IMR-90 (cell line): ENCODE data around the gene ZNF282. TPM values are rescaled to one million over a fixed set of nuclear protein-coding genes. Genes with fewer than 3 reads are reported as not detected.
"Not testable (repeated sequence)": the region's sequence is repeated elsewhere in the genome, so short reads cannot be mapped to it uniquely, and the experiment has no call there.

Experiments used
- ATAC-seq: fragments of 200-7000 bp; cut with Tn5 transposase; 2 replicates; pipeline ENCODE4 v1.9.1; 2020; ENCODE audit warnings: low read depth, mild to moderate bottlenecking, moderate library complexity
- BruUV-seq: library from RNA; stranded (reverse); fragments of 400-500 nt; replicated peaks from 2 replicates; lab custom pipeline; 2021; lab: Mats Ljungman, UMichigan
- CTCF ChIA-PET: fragments of 300-600 bp; formaldehyde crosslinking; extraction: SDS; loops from one replicate; lab custom pipeline; 2021; ENCODE audit warnings: antibody characterized with exemption; lab: Yijun Ruan, JAX
- POLR2A ChIA-PET: fragments of 300-600 bp; sonication (Branson Sonifier 250); formaldehyde crosslinking; loops from one replicate; lab custom pipeline; 2022; ENCODE audit warnings: antibody characterized with exemption; ENCODE audit not compliant: unreplicated experiment; lab: Charles Lee
- DNase-seq: peaks from one replicate; pipeline ENCODE4 v3.0.0; 2013
- H2AFZ ChIP-seq: replicated peaks from 2 replicates; pipeline ENCODE3; 2013; ENCODE audit warnings: low read length, mild to moderate bottlenecking; ENCODE audit not compliant: poor library complexity
- H2AK5ac ChIP-seq: 2 replicates; pipeline ENCODE4 v1.6.1; 2013; ENCODE audit warnings: low read depth, low read length, inconsistent platforms
- H2AK9ac ChIP-seq: replicated peaks from 2 replicates; pipeline ENCODE3; 2013; ENCODE audit warnings: mild to moderate bottlenecking, low read depth, low read length, moderate library complexity; ENCODE audit not compliant: poor library complexity
- H2BK120ac ChIP-seq: 2 replicates; pipeline ENCODE4 v1.6.1; 2013; ENCODE audit warnings: low read depth, low read length, inconsistent platforms
- H2BK15ac ChIP-seq: 3 replicates; pipeline ENCODE4 v1.6.1; 2013; ENCODE audit warnings: low read depth, low read length, inconsistent platforms
- H2BK20ac ChIP-seq: 2 replicates; pipeline ENCODE4 v1.6.1; 2013; ENCODE audit warnings: low read depth, mild to moderate bottlenecking, inconsistent platforms, low read length, moderate library complexity
- H2BK5ac ChIP-seq: 2 replicates; pipeline ENCODE4 v1.6.1; 2013; ENCODE audit warnings: mild to moderate bottlenecking, low read depth, low read length, inconsistent platforms; ENCODE audit not compliant: poor library complexity, severe bottlenecking
- H3K14ac ChIP-seq: replicated peaks from 2 replicates; pipeline ENCODE4 v1.6.1; 2013; ENCODE audit warnings: low read depth, low read length, inconsistent platforms
- H3K18ac ChIP-seq: 2 replicates; pipeline ENCODE4 v1.6.1; 2013; ENCODE audit warnings: low read depth, low read length, control low read depth
- H3K23ac ChIP-seq: 2 replicates; pipeline ENCODE4 v1.6.1; 2013; ENCODE audit warnings: low read depth, low read length, inconsistent platforms
- H3K27ac ChIP-seq: 2 replicates; pipeline ENCODE4 v1.5.1; 2013; ENCODE audit warnings: mild to moderate bottlenecking, control low read depth, low read length; ENCODE audit not compliant: insufficient read depth
- H3K27me3 ChIP-seq: 2 replicates; pipeline ENCODE4 v1.6.1; 2013; ENCODE audit warnings: low read length; ENCODE audit not compliant: control insufficient read depth, insufficient read depth
- H3K36me3 ChIP-seq: 2 replicates; pipeline ENCODE4 v1.6.1; 2013; ENCODE audit warnings: low read length, mixed read lengths; ENCODE audit not compliant: control insufficient read depth, insufficient read depth
- H3K4ac ChIP-seq: 2 replicates; pipeline ENCODE4 v1.6.1; 2013; ENCODE audit warnings: low read depth, low read length, inconsistent platforms
- H3K4me1 ChIP-seq: 2 replicates; pipeline ENCODE4 v1.6.1; 2013; ENCODE audit warnings: low read length, mixed read lengths; ENCODE audit not compliant: control insufficient read depth, insufficient read depth
- H3K4me2 ChIP-seq: 2 replicates; pipeline ENCODE4 v1.6.1; 2013; ENCODE audit warnings: low read depth, mild to moderate bottlenecking, control low read depth, low read length, moderate library complexity
- H3K4me3 ChIP-seq: 2 replicates; pipeline ENCODE4 v1.5.1; 2013; ENCODE audit warnings: low read depth, mild to moderate bottlenecking, control low read depth, low read length, moderate library complexity; ENCODE audit not compliant: insufficient read depth
- H3K56ac ChIP-seq: 2 replicates; pipeline ENCODE4 v1.6.1; 2013; ENCODE audit warnings: low read length, inconsistent platforms; ENCODE audit not compliant: insufficient read depth; ENCODE audit errors: extremely low read depth
- H3K79me1 ChIP-seq, 2 experiments: 2 replicates each; pipeline ENCODE4 v1.6.1; 2013; ENCODE audit warnings: low read length in 2 of 2, inconsistent platforms in 1 of 2, low read depth in 1 of 2
- H3K9ac ChIP-seq: 2 replicates; pipeline ENCODE4 v1.6.1; 2013; ENCODE audit warnings: low read depth, low read length, control low read depth
- H3K9me1 ChIP-seq: 2 replicates; pipeline ENCODE4 v1.6.1; 2013; ENCODE audit warnings: low read length, inconsistent platforms; ENCODE audit not compliant: insufficient read depth
- H3K9me3 ChIP-seq: 2 replicates; pipeline ENCODE4 v1.6.1; 2013; ENCODE audit warnings: low read length; ENCODE audit not compliant: control insufficient read depth, insufficient read depth
- H4K20me1 ChIP-seq: 2 replicates; pipeline ENCODE4 v1.6.1; 2013; ENCODE audit warnings: low read length, inconsistent platforms; ENCODE audit not compliant: insufficient read depth
- H4K5ac ChIP-seq: 2 replicates; pipeline ENCODE4 v1.6.1; 2013; ENCODE audit warnings: mild to moderate bottlenecking, low read depth, low read length, control low read depth
- H4K8ac ChIP-seq, 2 experiments: 2 replicates each; pipeline ENCODE4 v1.6.1; 2013; ENCODE audit warnings: low read depth in 2 of 2, low read length in 2 of 2, control low read depth in 1 of 2, inconsistent platforms in 1 of 2
- H4K91ac ChIP-seq: 2 replicates; pipeline ENCODE4 v1.6.1; 2013; ENCODE audit warnings: low read depth, low read length, inconsistent platforms; ENCODE audit not compliant: insufficient read depth
- BHLHE40 ChIP-seq: fragments of 150-350 bp; IDR thresholded peaks from 2 replicates; pipeline ENCODE4 v1.6.1; 2016; ENCODE audit warnings: mild to moderate bottlenecking, low read depth, low read length
- CHD1 ChIP-seq: IDR thresholded peaks from 2 replicates; pipeline ENCODE4 v1.6.1; 2012; ENCODE audit warnings: low read depth, low read length, improper control_type of control experiment
- ELK1 ChIP-seq: fragments of 150-350 bp; IDR thresholded peaks from 2 replicates; pipeline ENCODE4 v1.6.1; 2016; ENCODE audit warnings: low read depth, mild to moderate bottlenecking, low read length, moderate library complexity, borderline replicate concordance
- FOS ChIP-seq: fragments of 150-350 bp; IDR thresholded peaks from 2 replicates; pipeline ENCODE4 v1.6.1; 2016; ENCODE audit warnings: low read depth, low read length
- MAZ ChIP-seq: IDR thresholded peaks from 2 replicates; pipeline ENCODE4 v1.6.1; 2012; ENCODE audit warnings: low read depth, mild to moderate bottlenecking, low read length, improper control_type of control experiment, moderate library complexity, borderline replicate concordance
- NFE2L2 ChIP-seq: fragments of 150-350 bp; IDR thresholded peaks from 2 replicates; pipeline ENCODE4 v1.6.1; 2016; ENCODE audit warnings: low read depth, mild to moderate bottlenecking, low read length
- POLR2A ChIP-seq: IDR thresholded peaks from 2 replicates; pipeline ENCODE4 v1.6.1; 2012; ENCODE audit warnings: mild to moderate bottlenecking, low read depth, low read length
- RAD21 ChIP-seq: IDR thresholded peaks from 2 replicates; pipeline ENCODE4 v1.6.1; 2012; ENCODE audit warnings: low read length, improper control_type of control experiment
- RCOR1 ChIP-seq: IDR thresholded peaks from 2 replicates; pipeline ENCODE4 v1.6.1; 2012; ENCODE audit warnings: mild to moderate bottlenecking, low read length, improper control_type of control experiment; ENCODE audit not compliant: insufficient replicate concordance
- SMC3 ChIP-seq: fragments of 150-350 bp; IDR thresholded peaks from 2 replicates; pipeline ENCODE4 v1.6.1; 2016; ENCODE audit warnings: low read depth, mild to moderate bottlenecking, antibody characterized with exemption, low read length, moderate library complexity
- WGBS, 2 experiments: methylation state at CpG; one replicate each; pipeline versions ENCODE4 v1.1.5 to v1.1.7; 2013; ENCODE audit warnings: missing lambda C conversion rate in 2 of 2; ENCODE audit not compliant: insufficient read length in 1 of 2; ENCODE audit errors: extremely low coverage in 2 of 2; 5-methylcytosine and 5-hydroxymethylcytosine counted together
- dilution Hi-C: fragments of 300-500 bp; cut with HindIII; formaldehyde crosslinking; loops from one replicate; pipeline ENCODE4 v1.14.3; 2018; ENCODE audit warnings: low sequenced_read_pairs; ENCODE audit not compliant: unreplicated experiment
- in situ Hi-C: fragments of 300-500 bp; cut with MboI; formaldehyde crosslinking; loops from 3 replicates; pipeline ENCODE4 v1.14.3; 2019; ENCODE audit warnings: low sequenced_read_pairs, inconsistent platforms, mixed read lengths
- intact Hi-C: fragments of 100-400 bp; cut with micrococcal nuclease; formaldehyde crosslinking; loops from 2 replicates; pipeline ENCODE4 v1.10.0; 2022
- polyA plus RNA-seq, 3 experiments: library from polyadenylated mRNA; depleted of rRNA; stranded (reverse); fragments of >200 nt; gene quantifications; 2 replicates each; pipeline ENCODE4 v1.2.3, GENCODE V29; 2012; ENCODE audit warnings: low replicate concordance in 1 of 3
- total RNA-seq: library from RNA; depleted of rRNA; stranded (reverse); fragments of >200 nt; gene quantifications from 2 replicates; pipeline ENCODE4 v1.2.3, GENCODE V29; 2012

The ZNF282 gene
- total and polyA plus RNA-seq, 2 of the 4 experiments (the other 2 are of a cell fraction) = 7.2 to 11.9 TPM

GRCh38 chr7:149225656-149226055 lies 30.3 kb downstream of the ZNF282 start:
- dilution Hi-C loops = no loop called here
- no peak overlapping the region for H3K9ac ChIP-seq
- CTCF ChIA-PET = no interaction called here
- no peak overlapping the region for H4K91ac ChIP-seq
- H3K79me1 ChIP-seq = no peaks in the 10 kb centered on the region; a peak in 1 of 4 replicates
- no peaks in the 10 kb centered on the region for H3K4me1 ChIP-seq
- H3K9me1 ChIP-seq = no peaks in the 10 kb centered on the region
- H3K4me2 ChIP-seq = no peak overlapping the region
- peaks cover 31% of the 10 kb centered on the region for H3K36me3 ChIP-seq
- H2BK20ac ChIP-seq = no peak overlapping the region
- H2AFZ ChIP-seq = no peak overlapping the region
- TF ChIP-seq BHLHE40 = no peak
- no peak for TF ChIP-seq POLR2A
- TF ChIP-seq FOS = no peak
- TF ChIP-seq NFE2L2 = no peak
- no peak for TF ChIP-seq RCOR1
- no peak for TF ChIP-seq RAD21
- no peak for TF ChIP-seq SMC3
- no peak for TF ChIP-seq CHD1
- no peak for TF ChIP-seq ELK1
- no peak for TF ChIP-seq MAZ
- no peaks in the 10 kb centered on the region for H3K9me3 ChIP-seq
- no peaks in the 10 kb centered on the region for H4K20me1 ChIP-seq
- in situ Hi-C loops = no loop called here
- no peak overlapping the region for H2BK120ac ChIP-seq
- H4K5ac ChIP-seq = no peak overlapping the region
- no peak overlapping the region for H2BK5ac ChIP-seq
- no peak overlapping the region for H3K4me3 ChIP-seq
- DNase-seq (no peak), ATAC-seq (no peak)
- H3K23ac ChIP-seq = no peak overlapping the region
- H3K27ac ChIP-seq = no peak overlapping the region
- no peak overlapping the region for H3K18ac ChIP-seq
- POLR2A ChIA-PET = no interaction called here
- intact Hi-C loops = no loop called here
- no peak overlapping the region for H4K8ac ChIP-seq
- no TSS peak for BruUV-seq
- no peak overlapping the region for H3K56ac ChIP-seq
- no peak overlapping the region for H2BK15ac ChIP-seq
- no peak overlapping the region for H2AK9ac ChIP-seq
- 96% methylated on average over 14 of the region's 22 CpGs; no CpG with 5 or more reads in 1 of the 2 experiments for WGBS, 2 experiments
- H3K4ac ChIP-seq = no peak overlapping the region
- no peak overlapping the region for H2AK5ac ChIP-seq
- no peaks in the 10 kb centered on the region for H3K27me3 ChIP-seq
- H3K14ac ChIP-seq = no peak overlapping the region

- H3K9me1 ChIP-seq, POLR2A ChIA-PET, H3K4ac ChIP-seq, H3K27ac ChIP-seq, H4K8ac ChIP-seq, H3K14ac ChIP-seq, H3K79me1 ChIP-seq, H4K91ac ChIP-seq, H3K9ac ChIP-seq, H4K20me1 ChIP-seq, ATAC-seq, H3K18ac ChIP-seq, H2AFZ ChIP-seq, intact Hi-C loops, dilution Hi-C loops, H3K27me3 ChIP-seq, DNase-seq, BruUV-seq, H3K23ac ChIP-seq, H3K4me1 ChIP-seq, H2AK5ac ChIP-seq, H3K56ac ChIP-seq, CTCF ChIA-PET, H3K9me3 ChIP-seq, H2BK20ac ChIP-seq, H2AK9ac ChIP-seq, H3K4me3 ChIP-seq, H2BK5ac ChIP-seq, H4K5ac ChIP-seq, H3K4me2 ChIP-seq, in situ Hi-C loops, H2BK15ac ChIP-seq, H2BK120ac ChIP-seq: not testable (repeated sequence)
- peaks cover 27% of the 10 kb centered on the region for H3K36me3 ChIP-seq
- WGBS, 2 experiments = 92% methylated on average over 9 of the region's 17 CpGs; no CpG with 5 or more reads in 1 of the 2 experiments
Observed at GRCh38 chr7:149226366-149226765, 31.0 kb downstream of the ZNF282 start.
